ENCODE results near the gene NOC2L.

The NOC2L gene

GRCh38 chr1:942864-943533, 16.1 kb downstream of the NOC2L start:
- DNase-seq (ENCODE audit: low spot score), result no peak

- DNase-seq (ENCODE audit: low spot score), result no peak
Observed at GRCh38 chr1:942411-942821, 16.6 kb downstream of the NOC2L start.

- DNase-seq (ENCODE audit: low spot score), result peak; percentile 51
Observed at GRCh38 chr1:941588-942383, 17.3 kb downstream of the NOC2L start.

GRCh38 chr1:941015-941587, 18.0 kb downstream of the NOC2L start:
- DNase-seq (ENCODE audit: low spot score), result no peak

GRCh38 chr1:940107-941014, 18.7 kb downstream of the NOC2L start:
- DNase-seq (ENCODE audit: low spot score), result peak; percentile 40

GRCh38 chr1:939511-940106, 19.4 kb downstream of the NOC2L start:
- DNase-seq (ENCODE audit: low spot score), result no peak

GRCh38 chr1:938711-939489, 20.2 kb downstream of the NOC2L start:
- no peak for DNase-seq (ENCODE audit: low spot score)

GRCh38 chr1:938088-938683, 20.9 kb downstream of the NOC2L start:
- DNase-seq (ENCODE audit: low spot score), result no peak

- no peak for DNase-seq (ENCODE audit: low spot score)
Observed at GRCh38 chr1:937521-937920, 21.5 kb downstream of the NOC2L start.

GRCh38 chr1:936348-937264, 22.4 kb downstream of the NOC2L start:
- no peak for DNase-seq (ENCODE audit: low spot score)

- no peak for DNase-seq (ENCODE audit: low spot score)
Observed at GRCh38 chr1:935751-936231, 23.3 kb downstream of the NOC2L start.

GRCh38 chr1:934991-935750, 23.9 kb downstream of the NOC2L start:
- no peak for DNase-seq (ENCODE audit: low spot score)

- no peak for DNase-seq (ENCODE audit: low spot score)
Observed at GRCh38 chr1:933603-933940, 25.5 kb downstream of the NOC2L start.

GRCh38 chr1:932776-933602, 26.1 kb downstream of the NOC2L start:
- no peak for DNase-seq (ENCODE audit: low spot score)

GRCh38 chr1:932173-932510, 26.9 kb downstream of the NOC2L start:
- DNase-seq (ENCODE audit: low spot score), result no peak

- no peak for DNase-seq (ENCODE audit: low spot score)
Observed at GRCh38 chr1:931380-932172, 27.5 kb downstream of the NOC2L start.

- no peak for DNase-seq (ENCODE audit: low spot score)
Observed at GRCh38 chr1:930633-931138, 28.4 kb downstream of the NOC2L start.
